ENCODE data around the gene PTPRF.
"Not testable (repeated sequence)": the region's sequence is repeated elsewhere in the genome, so short reads cannot be mapped to it uniquely, and the experiment has no call there.

PTPRF gene

DNA sequence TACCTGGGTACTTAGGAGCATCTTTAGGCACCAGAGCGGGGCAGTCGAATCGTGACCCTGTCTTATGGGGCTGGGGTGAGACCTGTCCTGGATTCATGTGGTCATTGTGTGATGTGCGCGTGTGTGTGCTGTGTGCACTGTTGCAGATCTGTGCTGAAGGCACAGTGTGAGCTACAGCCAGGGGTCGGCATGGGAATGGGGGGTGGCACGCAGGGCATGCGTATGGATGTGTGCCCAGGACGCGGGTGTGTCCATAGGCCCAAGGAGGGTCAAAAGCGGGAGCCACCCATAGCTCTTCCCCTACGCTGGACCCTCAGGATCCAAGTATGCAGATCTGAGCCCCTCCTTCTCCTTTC is 14.6 kb downstream of the PTPRF start:
- TF ChIP-seq, protein P1, sequence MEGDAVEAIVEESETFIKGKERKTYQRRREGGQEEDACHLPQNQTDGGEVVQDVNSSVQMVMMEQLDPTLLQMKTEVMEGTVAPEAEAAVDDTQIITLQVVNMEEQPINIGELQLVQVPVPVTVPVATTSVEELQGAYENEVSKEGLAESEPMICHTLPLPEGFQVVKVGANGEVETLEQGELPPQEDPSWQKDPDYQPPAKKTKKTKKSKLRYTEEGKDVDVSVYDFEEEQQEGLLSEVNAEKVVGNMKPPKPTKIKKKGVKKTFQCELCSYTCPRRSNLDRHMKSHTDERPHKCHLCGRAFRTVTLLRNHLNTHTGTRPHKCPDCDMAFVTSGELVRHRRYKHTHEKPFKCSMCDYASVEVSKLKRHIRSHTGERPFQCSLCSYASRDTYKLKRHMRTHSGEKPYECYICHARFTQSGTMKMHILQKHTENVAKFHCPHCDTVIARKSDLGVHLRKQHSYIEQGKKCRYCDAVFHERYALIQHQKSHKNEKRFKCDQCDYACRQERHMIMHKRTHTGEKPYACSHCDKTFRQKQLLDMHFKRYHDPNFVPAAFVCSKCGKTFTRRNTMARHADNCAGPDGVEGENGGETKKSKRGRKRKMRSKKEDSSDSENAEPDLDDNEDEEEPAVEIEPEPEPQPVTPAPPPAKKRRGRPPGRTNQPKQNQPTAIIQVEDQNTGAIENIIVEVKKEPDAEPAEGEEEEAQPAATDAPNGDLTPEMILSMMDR (IDR thresholded peaks at IDR 0.05; ENCODE audit: low read depth, low read length, missing control alignments): no peak
- no peak for DNase-seq (ENCODE audit: low read depth)
- in situ Hi-C loops (cut with HindIII; ENCODE audit: low sequenced_read_pairs): no loop called here
- no peak overlapping the region for H3K4me3 ChIP-seq (ENCODE audit: low read depth, low read length)

DNA sequence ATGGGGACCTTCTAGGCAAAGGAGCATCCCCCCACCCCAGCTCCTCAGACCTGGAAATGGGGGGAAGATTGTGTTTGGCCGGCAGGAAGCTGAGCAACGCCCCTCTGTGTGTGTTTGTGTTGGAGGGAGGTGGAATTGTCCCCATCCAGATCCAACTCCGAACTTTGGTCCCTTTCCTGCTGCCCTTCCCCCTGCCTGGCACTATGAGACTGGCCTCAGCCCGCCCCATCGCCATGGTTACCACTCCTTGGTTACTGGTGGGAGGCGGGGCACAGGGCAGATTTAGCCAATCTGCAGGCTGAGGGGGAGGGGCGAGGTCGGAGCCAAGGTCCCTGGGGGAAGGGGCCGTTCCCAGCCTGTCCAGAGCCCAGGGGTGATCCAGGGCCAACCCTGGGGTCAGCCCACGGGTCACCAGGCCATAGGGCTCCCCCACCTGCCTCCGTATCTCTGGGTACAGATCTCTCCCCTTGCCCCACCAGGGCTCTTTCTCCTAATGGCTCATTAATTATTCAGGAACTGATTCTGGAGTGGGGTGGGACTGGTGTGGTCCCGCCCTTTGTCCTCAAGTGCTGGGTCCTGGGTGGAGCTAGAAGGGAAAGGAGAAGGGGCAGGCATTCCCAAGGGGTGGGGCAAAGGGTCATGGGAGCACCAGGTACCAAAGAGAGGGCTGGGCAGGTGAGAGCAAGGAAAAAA is 15.2 kb downstream of the PTPRF start:
- no peak for DNase-seq (ENCODE audit: low read depth)

DNA sequence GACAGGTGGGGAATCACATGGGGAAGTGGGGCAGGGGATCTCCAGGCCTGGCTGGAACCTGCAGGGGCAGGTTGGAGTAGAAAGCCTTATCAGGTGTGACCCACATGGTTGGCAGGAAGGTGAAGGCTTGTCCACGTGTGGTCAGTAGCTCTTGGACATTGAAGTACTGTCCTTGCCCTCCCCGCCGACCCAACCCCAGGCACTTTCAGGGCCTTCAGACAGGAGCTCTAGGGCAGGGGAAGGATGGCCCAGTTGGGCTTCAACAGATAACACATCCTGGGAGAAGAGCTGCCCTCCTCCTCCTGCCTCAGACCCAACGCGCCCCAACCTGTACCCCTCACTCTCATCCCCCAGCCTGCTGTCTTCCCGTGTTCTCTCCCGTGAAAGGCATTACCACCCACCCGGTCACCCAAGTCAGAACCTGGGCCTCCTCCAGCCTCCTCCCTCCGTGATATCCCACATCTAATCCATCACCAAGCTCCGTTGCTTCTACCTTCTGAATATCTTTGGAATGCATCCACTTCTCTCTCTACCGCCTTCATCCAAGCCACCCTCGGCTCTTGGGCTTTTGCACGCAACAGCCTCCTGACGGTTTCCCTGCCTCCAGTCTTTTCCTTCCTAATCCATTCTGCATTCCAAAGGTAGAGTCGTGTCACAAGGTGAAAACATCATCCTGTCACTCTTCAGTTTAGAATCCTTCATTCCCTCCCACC is 15.9 kb downstream of the PTPRF start:
- TF ChIP-seq, protein P1 (IDR thresholded peaks at IDR 0.05; ENCODE audit: low read depth, low read length, missing control alignments): no peak
- no peak overlapping the region for H3K4me3 ChIP-seq (ENCODE audit: low read depth, low read length)
- in situ Hi-C loops (cut with HindIII; ENCODE audit: low sequenced_read_pairs): no loop called here

More for the DNA sequence above, 15.2 kb downstream of the PTPRF start:
- in situ Hi-C loops (cut with HindIII; ENCODE audit: low sequenced_read_pairs): no loop called here
- TF ChIP-seq, protein P1 (IDR thresholded peaks at IDR 0.05; ENCODE audit: low read depth, low read length, missing control alignments): no peak
- H3K4me3 ChIP-seq (ENCODE audit: low read depth, low read length): no peak overlapping the region

DNA sequence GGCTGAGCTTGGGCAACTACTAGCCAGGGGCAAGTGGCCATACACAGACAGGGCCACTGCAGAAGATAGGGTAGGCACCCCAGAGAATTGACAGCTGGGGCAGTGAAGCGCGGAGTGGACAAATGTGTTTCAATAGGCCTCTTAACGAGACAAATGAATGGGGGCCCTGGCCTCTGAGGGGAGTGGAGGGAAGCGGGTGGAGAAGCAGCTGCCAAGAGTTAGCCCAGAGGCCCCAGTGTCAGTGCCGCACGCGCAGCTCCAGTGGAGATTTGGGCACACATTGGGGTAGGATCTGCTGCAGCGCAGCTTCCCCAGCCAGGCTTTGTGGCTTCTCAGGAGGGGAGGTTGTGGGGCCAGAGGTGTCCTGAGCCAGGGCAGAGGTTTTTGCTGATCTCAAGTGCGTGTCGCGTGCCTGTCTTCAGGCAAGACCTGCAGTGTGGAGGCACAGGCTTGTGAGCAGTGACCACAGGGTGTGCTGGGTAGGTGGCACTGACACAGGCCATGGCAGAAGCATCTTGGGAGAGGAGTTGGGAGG is 16.9 kb downstream of the PTPRF start:
- TF ChIP-seq, protein P1 (IDR thresholded peaks at IDR 0.05; ENCODE audit: low read depth, low read length, missing control alignments): no peak
- no peak overlapping the region for H3K4me3 ChIP-seq (ENCODE audit: low read depth, low read length)
- in situ Hi-C loops (cut with HindIII; ENCODE audit: low sequenced_read_pairs): no loop called here
- no peak for DNase-seq (ENCODE audit: low read depth)

More for the DNA sequence above, 15.9 kb downstream of the PTPRF start:
- no peak for DNase-seq (ENCODE audit: low read depth)

DNA sequence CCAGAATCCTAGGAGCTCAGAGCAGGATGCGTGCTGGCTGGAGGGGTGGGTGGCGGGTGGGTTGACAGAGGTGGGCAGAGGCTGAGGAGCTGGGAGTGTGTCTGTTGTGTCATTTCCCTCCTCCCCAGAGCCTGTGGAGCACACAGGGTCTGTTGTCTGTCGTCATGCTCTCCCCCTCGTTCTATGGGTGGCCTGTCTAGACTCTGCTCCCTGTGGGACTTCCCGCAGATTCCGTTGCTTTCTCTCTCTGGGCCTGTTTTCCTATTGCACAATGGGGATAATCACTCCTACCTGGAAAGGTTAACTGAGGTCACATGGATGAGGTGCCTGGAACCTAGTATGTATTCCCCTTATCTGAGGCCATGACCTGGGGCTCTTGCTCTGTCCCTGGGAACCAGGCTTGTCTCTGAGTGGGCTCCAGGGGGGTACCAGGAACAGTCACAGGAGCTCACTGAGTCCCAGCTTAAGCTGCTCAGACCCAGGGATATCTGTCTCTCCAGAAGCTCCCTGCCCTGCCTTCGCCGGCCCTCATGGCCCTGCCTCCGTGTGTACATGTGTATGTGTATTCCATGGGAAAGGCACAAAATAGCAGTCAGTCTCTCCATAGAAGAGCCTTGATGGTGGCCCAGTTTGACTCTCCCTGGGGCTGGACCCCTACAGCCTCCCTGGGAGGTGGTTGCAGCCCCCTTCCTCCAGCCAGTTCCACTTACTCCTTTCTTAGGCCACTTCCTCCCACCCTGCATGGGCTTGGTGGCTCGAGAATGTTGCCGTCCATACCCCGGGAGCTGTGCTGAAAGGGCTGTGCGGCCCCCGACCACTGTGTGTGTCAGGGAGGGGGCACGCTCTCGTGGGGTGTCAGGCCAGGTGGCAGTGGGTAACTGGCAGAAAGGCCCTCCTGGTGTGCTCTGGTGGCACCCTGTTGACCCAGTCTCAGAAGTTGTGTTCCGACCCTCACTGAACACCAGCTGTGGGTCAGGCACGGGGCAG is 17.9 kb downstream of the PTPRF start:
- in situ Hi-C loops (cut with HindIII; ENCODE audit: low sequenced_read_pairs): no loop called here
- no peak for DNase-seq (ENCODE audit: low read depth)
- TF ChIP-seq, protein P1 (IDR thresholded peaks at IDR 0.05; ENCODE audit: low read depth, low read length, missing control alignments): no peak
- no peak overlapping the region for H3K4me3 ChIP-seq (ENCODE audit: low read depth, low read length)

DNA sequence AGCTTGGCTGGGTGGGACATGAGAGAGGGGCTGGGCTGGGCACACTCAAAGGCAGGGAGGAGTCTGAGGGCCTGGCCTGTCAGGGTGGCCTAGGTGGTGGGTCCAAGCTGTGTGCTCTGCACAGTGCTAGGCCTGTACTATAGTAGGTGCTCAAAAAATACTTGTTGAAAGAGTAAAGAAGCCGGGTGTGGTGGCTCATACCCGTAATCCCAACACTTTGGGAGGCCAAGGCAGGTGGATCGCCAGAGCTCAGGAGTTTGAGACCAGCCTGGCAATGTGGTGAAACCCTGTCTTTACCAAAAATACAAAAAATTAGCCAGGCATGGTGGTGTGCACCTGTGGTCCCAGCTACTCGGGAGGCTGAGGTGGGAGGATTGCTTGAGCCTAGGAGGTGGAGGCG is 18.7 kb downstream of the PTPRF start:
- in situ Hi-C loops (cut with HindIII; ENCODE audit: low sequenced_read_pairs); DNase-seq (ENCODE audit: low read depth); H3K4me3 ChIP-seq (ENCODE audit: low read depth, low read length): not testable (repeated sequence)

Data from astrocyte of the cerebellum (primary cell).